ENCODE measurements around the gene ETV1.

DNA sequence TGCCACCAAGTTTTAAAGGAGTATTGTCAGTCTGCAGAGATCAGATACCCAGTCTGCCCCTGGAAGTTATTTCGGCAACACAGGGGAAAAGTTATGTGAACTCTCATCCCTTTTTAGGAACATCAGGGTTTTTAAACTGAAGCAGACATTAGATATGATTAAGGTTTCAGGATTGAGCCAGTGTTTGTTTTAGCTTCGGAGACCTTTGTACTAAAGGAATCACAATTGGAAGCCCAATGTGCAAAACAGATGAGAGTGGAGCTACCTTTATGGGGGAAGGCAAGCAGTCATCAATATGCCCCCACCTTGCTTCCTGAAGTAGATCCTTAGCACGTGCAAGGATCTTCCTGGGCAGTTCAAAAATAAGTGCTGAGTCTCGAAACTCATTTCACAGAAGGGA is 39.5 kb downstream of the ETV1 start:
- no peak for TF ChIP-seq POLR2A (IDR thresholded peaks at IDR 0.05)
- TF ChIP-seq, protein P1, sequence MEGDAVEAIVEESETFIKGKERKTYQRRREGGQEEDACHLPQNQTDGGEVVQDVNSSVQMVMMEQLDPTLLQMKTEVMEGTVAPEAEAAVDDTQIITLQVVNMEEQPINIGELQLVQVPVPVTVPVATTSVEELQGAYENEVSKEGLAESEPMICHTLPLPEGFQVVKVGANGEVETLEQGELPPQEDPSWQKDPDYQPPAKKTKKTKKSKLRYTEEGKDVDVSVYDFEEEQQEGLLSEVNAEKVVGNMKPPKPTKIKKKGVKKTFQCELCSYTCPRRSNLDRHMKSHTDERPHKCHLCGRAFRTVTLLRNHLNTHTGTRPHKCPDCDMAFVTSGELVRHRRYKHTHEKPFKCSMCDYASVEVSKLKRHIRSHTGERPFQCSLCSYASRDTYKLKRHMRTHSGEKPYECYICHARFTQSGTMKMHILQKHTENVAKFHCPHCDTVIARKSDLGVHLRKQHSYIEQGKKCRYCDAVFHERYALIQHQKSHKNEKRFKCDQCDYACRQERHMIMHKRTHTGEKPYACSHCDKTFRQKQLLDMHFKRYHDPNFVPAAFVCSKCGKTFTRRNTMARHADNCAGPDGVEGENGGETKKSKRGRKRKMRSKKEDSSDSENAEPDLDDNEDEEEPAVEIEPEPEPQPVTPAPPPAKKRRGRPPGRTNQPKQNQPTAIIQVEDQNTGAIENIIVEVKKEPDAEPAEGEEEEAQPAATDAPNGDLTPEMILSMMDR (IDR thresholded peaks at IDR 0.05) = no peak
